Sigmoid colon (tissue), 7 donors: ENCODE results near the gene HABP2. TPM values are rescaled to one million over a fixed set of nuclear protein-coding genes. Genes with fewer than 3 reads are reported as not detected.

Experiments
- DNase-seq: peaks from one replicate; pipeline ENCODE4 v3.0.0-alpha.2; 2019
- H3K27ac ChIP-seq, 4 donors: fragments of 200-600 bp; sonication (generic); one replicate each; pipeline ENCODE4 v1.5.1; 2016 to 2019; ENCODE audit warnings: mild to moderate bottlenecking in 1 of 4
- H3K27me3 ChIP-seq, 3 donors: fragments of 200-600 bp; sonication (generic); one replicate each; pipeline ENCODE4 v1.5.1; 2019; ENCODE audit warnings: mild to moderate bottlenecking in 1 of 3
- H3K36me3 ChIP-seq, 4 donors: fragments of 200-600 bp; sonication (generic); one replicate each; pipeline ENCODE4 v1.5.1; 2016 to 2019
- H3K4me1 ChIP-seq, 4 donors: fragments of 200-600 bp; sonication (generic); one replicate each; pipeline ENCODE4 v1.5.1; 2017 to 2019
- H3K4me3 ChIP-seq, 4 donors: fragments of 200-600 bp; sonication (generic); one replicate each; pipeline ENCODE4 v1.5.1; 2017 to 2019; ENCODE audit warnings: mild to moderate bottlenecking in 2 of 4, moderate library complexity in 1 of 4
- H3K9me3 ChIP-seq, 4 donors: fragments of 200-600 bp in 3 of 4; sonication (generic) in 3 of 4; one replicate each; pipeline versions ENCODE4 v1.5.1 to v1.6.1; 2013 to 2019
- CTCF ChIP-seq, 4 experiments: fragments of 450-650 bp in 3 of 4; fragments of 200-600 bp in 1 of 4; IDR thresholded peaks; one replicate each; pipeline ENCODE4 v1.5.1; 2016 to 2019; ENCODE audit warnings: antibody characterized with exemption in 4 of 4, mild to moderate bottlenecking in 3 of 4, moderate library complexity in 2 of 4
- EP300 ChIP-seq, 4 donors: sonication (generic); formaldehyde crosslinking; IDR thresholded peaks; one replicate each; pipeline ENCODE4 v1.6.1; 2017; ENCODE audit warnings: antibody characterized with exemption in 4 of 4
- POLR2A ChIP-seq, 2 donors: fragments of 450-650 bp; IDR thresholded peaks; one replicate each; pipeline ENCODE4 v1.6.1; 2016; ENCODE audit warnings: antibody characterized with exemption in 2 of 2, mild to moderate bottlenecking in 2 of 2, moderate library complexity in 2 of 2
- POLR2AphosphoS5 ChIP-seq, 4 donors: sonication (generic); formaldehyde crosslinking; IDR thresholded peaks; one replicate each; pipeline ENCODE4 v1.6.1; 2017; ENCODE audit warnings: antibody characterized with exemption in 4 of 4
- WGBS, 2 donors: extraction: QIAGEN DNeasy Blood & Tissue Kit; methylation state at CpG; one replicate each; pipeline ENCODE4 v1.1.7; 2013; 5-methylcytosine and 5-hydroxymethylcytosine counted together
- intact Hi-C: fragments of 100-400 bp; cut with DNase I; formaldehyde crosslinking; loops from one replicate; pipeline ENCODE4 v1.15.1; 2023
- polyA plus RNA-seq, 3 donors: library from polyadenylated mRNA; stranded (reverse); fragments of 200-250 nt; gene quantifications; one replicate each; pipeline ENCODE4 v1.2.3, GENCODE V29; 2013
- total RNA-seq, 4 donors: library from RNA; depleted of rRNA; stranded (reverse); fragments of >200 nt; gene quantifications; one replicate each; pipeline ENCODE4 v1.1.0, GENCODE V29; 2016
- donor health status: healthy with polysubstance abuse.
- donor health status: Bipolar disorder and iron deficiency.
- donor health status: healthy.

Gene HABP2
- total and polyA plus RNA-seq, 7 donors: not detected

DNA sequence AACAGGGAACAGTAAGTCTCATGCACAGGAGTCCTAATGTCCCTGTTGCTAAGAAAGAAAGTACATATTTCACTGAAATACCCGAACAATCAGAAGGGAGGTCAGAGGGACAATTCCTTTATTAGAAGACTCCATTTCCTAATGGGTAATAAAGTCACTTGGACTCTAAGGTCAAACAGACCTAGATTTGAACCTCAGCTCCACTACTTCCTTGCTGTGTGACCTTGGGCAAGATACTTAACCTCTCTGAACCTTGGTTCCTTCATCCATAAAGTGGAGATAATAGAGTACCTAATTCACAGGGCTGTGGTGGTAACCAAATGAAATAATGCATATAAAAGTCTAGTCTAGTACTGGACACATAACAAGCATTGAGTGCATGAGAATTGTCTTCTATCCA lies 29.2 kb upstream of the HABP2 start:
- Histone ChIP-seq H3K4me1 (peaks cover 0 to 12% (median 8%) of the 10 kb centered on the region in 4 donors), H3K36me3 (no peaks in the 10 kb centered on the region), H3K9me3 (no peaks in the 10 kb centered on the region), H3K4me3 (no peak overlapping the region), H3K27ac (no peak overlapping the region), H3K27me3 (no peaks in the 10 kb centered on the region)
- no peak for TF ChIP-seq CTCF (IDR thresholded peaks at IDR 0.05)
- no peak for TF ChIP-seq POLR2A (IDR thresholded peaks at IDR 0.05)
- no peak for TF ChIP-seq EP300 (IDR thresholded peaks at IDR 0.05)
- no peak for DNase-seq
- WGBS, 2 donors: 73 to 81% methylated on average over 1 of the region's 1 CpG
- intact Hi-C loops: loop anchor here (5.0 to 10.0 kb wide), 3 partner anchors 131 to 956 kb away; no protein-coding TSS in a partner anchor

GRCh38 chr10:113524120-113524519 lies 28.7 kb upstream of the HABP2 start:
- TF ChIP-seq CTCF (IDR thresholded peaks at IDR 0.05) (no peak), POLR2A (IDR thresholded peaks at IDR 0.05) (no peak), POLR2AphosphoS5 (IDR thresholded peaks at IDR 0.05) (no peak), EP300 (IDR thresholded peaks at IDR 0.05) (no peak)
- Histone ChIP-seq H3K4me1 (peaks cover 0 to 12% (median 8%) of the 10 kb centered on the region in 4 donors), H3K27me3 (no peaks in the 10 kb centered on the region), H3K9me3 (no peaks in the 10 kb centered on the region), H3K36me3 (no peaks in the 10 kb centered on the region), H3K4me3 (no peak overlapping the region), H3K27ac (no peak overlapping the region)
- no peak for DNase-seq
- 53 to 77% methylated on average over 3 of the region's 3 CpGs for WGBS, 2 donors
- intact Hi-C loops: loop anchor here (5.0 to 10.0 kb wide), 3 partner anchors 132 to 957 kb away; no protein-coding TSS in a partner anchor

GRCh38 chr10:113524539-113525490 lies 28.0 kb upstream of the HABP2 start:
- peaks cover 0 to 12% (median 8%) of the 10 kb centered on the region in 4 donors for H3K4me1 ChIP-seq
- no peak for DNase-seq
- H3K27ac ChIP-seq: no peak overlapping the region
- H3K4me3 ChIP-seq: no peak overlapping the region
- H3K9me3 ChIP-seq: no peaks in the 10 kb centered on the region
- TF ChIP-seq POLR2A (IDR thresholded peaks at IDR 0.05): no peak
- TF ChIP-seq CTCF (IDR thresholded peaks at IDR 0.05): no peak
- no peak for TF ChIP-seq POLR2AphosphoS5 (IDR thresholded peaks at IDR 0.05)
- TF ChIP-seq EP300 (IDR thresholded peaks at IDR 0.05): no peak
- no peaks in the 10 kb centered on the region for H3K27me3 ChIP-seq
- no peaks in the 10 kb centered on the region for H3K36me3 ChIP-seq
- WGBS, 2 donors: 85 to 93% methylated on average over 11 of the region's 11 CpGs
- intact Hi-C loops: loop anchor here (5.0 to 10.0 kb wide), 3 partner anchors 133 to 958 kb away; no protein-coding TSS in a partner anchor

DNA sequence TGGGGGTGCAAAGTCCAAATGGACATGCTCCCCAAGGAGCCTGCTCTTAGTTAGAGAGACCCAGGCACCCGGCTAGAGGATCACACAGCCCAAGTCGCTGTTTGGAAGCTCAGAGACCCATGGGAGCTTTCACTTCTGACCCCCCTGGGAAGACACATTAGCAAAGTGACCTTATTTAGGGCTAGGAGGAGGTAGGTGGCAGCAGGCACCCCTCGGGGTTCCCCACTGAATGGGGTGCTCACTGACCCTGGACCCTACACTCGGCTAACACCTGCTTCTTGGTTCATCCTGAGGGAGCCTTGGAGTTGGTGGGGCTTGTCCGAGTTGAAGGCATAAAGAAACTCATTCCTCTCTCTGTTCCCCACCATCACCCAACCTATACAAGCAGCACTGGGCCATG lies 27.1 kb upstream of the HABP2 start:
- intact Hi-C loops: loop anchor here (10.0 kb wide), 1 partner anchor 401 kb away; no protein-coding TSS in a partner anchor
- no peak for DNase-seq
- TF ChIP-seq POLR2AphosphoS5 (IDR thresholded peaks at IDR 0.05) (no peak), POLR2A (IDR thresholded peaks at IDR 0.05) (no peak), EP300 (IDR thresholded peaks at IDR 0.05) (no peak), CTCF (IDR thresholded peaks at IDR 0.05) (no peak)
- peaks cover 0 to 5% (median 4%) of the 10 kb centered on the region in 4 donors for H3K4me1 ChIP-seq
- H3K27ac ChIP-seq: no peak overlapping the region
- no peak overlapping the region for H3K4me3 ChIP-seq
- no peaks in the 10 kb centered on the region for H3K27me3 ChIP-seq
- H3K36me3 ChIP-seq: no peaks in the 10 kb centered on the region
- WGBS, 2 donors: 81 to 91% methylated on average over 5 of the region's 5 CpGs
- H3K9me3 ChIP-seq: no peaks in the 10 kb centered on the region
